GM18907 (cell line): ENCODE measurements around the gene SCYL2.
"Not testable (repeated sequence)": the region's sequence is repeated elsewhere in the genome, so short reads cannot be mapped to it uniquely, and the experiment has no call there.

Experiments used
- ATAC-seq: cut with Tn5 transposase; IDR thresholded peaks from one replicate; pipeline ENCODE4 v1.9.1; 2021; ENCODE audit warnings: mild to moderate bottlenecking, moderate library complexity; ENCODE audit not compliant: unreplicated experiment

The SCYL2 gene

DNA sequence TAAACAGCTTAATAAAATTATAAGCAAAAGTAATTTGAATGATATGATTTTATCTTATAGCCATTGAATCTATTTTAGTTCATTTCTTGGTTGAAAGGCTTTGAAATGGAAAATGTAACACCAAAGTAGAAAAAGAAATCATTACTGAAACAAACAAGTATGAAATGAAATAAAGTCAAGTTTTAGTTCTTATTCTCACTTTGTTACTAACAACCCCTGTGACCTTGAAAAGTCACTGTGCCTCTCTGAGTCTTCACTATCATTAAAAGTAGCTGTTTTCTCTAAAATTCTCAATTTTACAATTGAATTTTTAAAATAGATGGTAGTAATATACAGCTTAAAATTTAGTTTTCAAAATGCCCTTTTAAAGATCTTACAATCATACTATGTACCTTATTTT lies 57.5 kb downstream of the SCYL2 start:
- ATAC-seq: no peak

DNA sequence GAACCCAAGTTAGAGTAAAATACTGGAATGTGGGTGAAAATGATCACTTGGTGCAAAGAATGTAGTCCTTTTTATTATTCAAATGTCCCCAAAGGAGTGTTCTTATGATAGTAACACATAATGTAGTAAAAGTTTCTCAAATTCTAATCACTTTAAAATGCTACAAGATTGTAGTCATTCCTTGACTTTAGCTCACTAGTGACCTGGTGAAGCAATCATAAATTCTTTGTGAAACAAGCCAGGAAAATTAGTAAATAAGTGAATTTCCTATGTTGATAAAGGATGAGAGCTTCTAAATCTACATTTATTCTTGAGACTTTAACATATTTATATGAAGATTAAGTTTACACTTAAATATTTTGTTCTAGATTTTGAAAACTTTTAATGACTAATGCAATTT lies 59.2 kb downstream of the SCYL2 start:
- no peak for ATAC-seq

DNA sequence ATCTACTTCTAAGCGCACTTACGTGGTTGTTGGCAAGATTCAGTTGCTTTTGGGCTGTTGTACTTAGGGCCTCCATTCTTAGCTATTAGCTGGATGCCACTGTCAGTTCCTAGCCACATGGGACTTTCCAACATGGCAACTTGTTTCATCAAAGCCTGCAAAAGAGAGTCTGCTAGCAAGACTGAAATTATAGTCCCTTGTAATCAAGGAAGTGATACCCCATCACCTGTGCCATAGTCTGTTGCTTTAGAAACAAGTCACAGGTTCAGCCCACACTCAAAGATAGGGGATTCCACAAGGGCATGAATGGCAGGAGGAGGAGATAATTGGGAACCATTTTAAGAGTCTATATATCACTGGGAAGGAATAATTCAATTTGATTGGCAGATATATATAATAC lies 62.8 kb downstream of the SCYL2 start:
- ATAC-seq: peak; percentile 94

DNA sequence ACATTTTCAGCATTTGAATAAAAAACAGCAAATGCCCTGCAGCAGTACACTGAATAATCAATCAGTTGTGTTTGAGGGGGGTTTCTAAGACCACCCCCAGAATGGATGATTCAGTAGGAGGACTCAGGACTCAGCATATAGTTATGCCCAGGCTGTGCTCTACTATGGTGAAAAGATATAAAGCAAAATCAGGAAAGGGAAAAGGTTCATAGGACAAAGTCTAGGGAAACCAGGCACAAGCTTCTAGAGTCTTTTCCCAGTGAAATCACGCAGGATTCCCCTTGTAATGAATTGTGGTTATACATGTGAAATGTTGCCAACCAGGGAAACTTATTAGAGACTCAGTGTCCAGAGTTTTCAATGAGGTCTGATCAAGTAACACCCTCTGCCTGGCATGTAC lies 64.9 kb downstream of the SCYL2 start:
- ATAC-seq: no peak

DNA sequence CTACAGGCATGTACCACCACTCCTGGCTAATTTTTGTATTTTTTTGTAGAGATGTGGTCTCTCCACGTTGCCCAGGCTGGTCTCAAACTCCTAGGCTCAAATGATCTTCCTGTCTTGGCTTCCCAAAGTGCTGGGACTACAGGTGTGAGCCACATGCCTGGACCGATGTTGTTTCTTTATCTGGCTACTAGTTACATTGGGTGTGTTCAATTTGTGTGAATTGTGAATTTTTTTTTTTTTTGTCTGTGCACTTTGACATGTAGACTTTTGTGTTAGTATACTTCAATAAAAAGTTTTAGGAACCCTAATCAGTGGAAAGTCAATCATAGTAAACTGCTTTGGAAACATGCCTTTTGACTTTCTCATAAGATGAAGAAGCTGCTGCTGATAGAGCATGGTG lies 65.9 kb downstream of the SCYL2 start:
- no peak for ATAC-seq

DNA sequence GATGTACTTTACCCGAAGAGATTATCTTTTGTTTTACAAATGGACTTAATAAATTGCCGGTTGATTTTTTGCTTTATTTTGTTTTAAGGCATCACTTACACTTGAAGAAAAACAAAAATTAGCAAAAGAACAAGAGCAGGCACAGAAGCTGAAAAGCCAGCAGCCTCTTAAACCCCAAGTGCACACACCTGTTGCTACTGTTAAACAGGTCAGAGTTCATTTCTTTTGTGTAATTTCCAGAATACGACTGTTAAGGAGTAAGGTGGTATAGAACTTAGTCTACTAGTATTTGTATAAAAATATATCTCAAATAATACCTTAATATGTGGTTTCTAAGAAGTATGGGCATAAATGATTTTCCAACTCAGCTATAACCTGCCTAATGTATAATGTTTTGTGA lies 70.3 kb downstream of the SCYL2 start:
- ATAC-seq: no peak

DNA sequence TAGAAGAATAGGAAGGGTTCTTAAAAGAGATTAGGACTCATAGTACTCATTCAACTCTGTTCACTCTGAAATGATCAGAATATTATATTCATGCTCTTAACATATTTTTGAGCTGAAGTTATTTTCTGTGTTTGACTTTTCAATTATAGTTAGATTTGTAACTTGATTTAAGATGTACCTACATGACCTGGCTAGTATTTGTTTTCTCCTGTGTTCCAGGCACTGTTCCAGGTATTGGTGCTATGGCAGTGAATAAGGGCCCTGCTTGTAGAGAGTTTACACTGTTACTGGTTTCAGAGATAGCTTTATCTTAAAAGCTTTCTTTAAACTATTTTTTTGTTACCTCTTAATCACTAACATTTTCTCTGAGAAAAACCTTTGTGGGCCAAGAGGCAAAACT lies 70.8 kb downstream of the SCYL2 start:
- ATAC-seq: no peak

DNA sequence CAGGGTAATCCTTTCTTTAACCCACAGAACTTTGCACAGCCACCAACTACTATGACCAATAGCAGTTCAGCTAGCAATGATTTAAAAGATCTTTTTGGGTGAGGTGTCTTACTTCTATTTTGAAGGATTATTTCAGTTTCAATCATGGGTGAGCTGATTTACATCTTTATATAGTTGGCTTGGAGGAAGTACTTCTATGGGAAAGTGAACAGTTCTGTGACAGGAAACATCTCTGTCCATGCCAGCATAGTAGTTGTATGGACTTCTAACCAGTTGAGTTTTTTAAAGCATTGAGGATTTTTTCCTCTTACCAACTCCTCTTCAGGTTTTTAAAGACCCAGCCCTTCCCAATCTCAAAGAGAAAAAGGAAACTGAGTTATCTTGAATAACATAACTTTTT lies 72.1 kb downstream of the SCYL2 start:
- ATAC-seq: no peak

DNA sequence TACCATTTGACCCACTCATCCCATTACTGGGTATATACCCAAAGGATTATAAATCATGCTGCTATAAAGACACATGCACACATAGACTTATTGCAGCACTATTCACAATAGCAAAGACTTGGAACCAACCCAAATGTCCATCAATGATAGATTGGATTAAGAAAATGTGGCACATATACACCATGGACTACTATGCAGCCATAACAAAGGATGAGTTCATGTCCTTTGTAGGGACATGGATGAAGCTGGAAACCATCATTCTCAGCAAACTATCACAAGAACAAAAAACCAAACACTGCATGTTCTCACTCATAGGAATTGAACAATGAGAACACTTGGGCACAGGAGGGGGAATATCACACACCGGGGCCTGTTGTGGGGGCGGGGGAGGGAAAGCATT lies 75.9 kb downstream of the SCYL2 start:
- not testable (repeated sequence) for ATAC-seq

DNA sequence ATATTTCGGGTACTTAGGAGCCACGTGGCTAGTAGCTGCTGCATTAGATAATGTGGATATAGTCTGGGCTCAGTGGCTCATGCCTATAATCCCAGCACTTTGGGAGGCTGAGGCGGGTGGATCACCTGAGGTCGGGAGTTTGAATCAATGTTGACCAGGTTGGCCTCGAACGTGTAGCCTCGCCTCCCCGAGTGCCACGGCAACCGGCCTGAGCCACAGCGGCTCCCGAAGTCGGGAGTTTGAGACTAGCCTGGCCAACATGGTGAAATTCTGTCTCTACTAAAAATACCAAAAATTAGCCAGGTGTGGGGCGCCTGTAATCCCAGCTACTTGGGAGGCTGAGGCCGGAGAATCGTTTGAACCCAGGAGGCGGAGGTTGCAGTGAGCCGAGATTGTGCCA lies 77.4 kb downstream of the SCYL2 start:
- not testable (repeated sequence) for ATAC-seq

DNA sequence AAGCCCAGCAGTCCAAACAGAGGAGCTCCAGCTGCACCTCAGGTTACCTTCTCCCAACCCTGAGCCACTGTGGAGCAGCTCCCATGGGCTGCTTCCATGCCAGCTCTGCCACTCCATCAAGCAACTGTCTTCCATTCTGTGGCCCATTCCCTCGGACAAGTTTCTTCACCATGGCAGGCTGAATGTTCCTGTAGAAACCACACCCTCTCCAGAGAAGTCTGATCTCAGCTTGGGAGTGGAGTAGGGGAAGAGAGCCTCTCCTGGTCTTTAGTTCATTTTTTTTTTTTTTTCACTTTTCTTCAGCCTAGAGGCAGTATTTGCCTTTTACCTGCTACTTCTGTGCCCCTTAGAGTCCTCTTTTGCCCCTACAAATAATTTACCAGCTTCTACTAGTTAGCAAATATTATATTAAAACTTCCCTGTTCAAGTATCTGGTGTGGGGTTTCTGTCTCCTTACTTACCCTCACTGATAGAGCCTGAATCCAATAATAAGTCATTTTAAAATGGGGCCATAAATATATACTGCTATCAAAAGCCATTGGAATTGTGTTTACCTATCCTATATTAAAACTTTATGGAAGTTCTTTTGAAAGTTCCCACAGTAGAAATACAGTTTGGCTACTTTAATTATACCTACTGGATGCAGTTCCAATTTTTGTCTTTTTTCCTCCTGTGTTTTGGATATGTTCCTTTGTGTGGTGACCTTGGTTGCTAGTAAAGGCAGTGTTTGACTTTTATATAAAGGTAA lies 78.2 kb downstream of the SCYL2 start:
- no peak for ATAC-seq

DNA sequence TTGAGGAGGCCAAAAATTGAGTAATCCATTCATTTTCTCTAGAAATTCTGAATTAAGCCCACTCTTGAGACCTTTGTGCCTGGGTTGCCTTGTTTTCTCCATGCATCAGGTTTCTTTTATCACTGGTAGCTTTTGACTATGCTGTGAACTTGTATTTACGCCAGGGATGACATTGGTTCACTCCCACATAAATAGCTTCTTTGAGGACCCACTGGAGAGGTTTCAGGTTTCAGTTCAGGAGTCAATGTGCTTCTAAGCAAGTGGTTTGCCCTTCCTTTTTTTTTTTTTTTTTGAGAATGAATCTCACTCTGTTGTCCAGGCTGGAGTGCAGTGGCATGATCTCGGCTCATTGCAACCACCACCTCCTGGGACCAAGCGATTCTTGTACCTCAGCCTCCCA lies 79.7 kb downstream of the SCYL2 start:
- ATAC-seq: no peak

DNA sequence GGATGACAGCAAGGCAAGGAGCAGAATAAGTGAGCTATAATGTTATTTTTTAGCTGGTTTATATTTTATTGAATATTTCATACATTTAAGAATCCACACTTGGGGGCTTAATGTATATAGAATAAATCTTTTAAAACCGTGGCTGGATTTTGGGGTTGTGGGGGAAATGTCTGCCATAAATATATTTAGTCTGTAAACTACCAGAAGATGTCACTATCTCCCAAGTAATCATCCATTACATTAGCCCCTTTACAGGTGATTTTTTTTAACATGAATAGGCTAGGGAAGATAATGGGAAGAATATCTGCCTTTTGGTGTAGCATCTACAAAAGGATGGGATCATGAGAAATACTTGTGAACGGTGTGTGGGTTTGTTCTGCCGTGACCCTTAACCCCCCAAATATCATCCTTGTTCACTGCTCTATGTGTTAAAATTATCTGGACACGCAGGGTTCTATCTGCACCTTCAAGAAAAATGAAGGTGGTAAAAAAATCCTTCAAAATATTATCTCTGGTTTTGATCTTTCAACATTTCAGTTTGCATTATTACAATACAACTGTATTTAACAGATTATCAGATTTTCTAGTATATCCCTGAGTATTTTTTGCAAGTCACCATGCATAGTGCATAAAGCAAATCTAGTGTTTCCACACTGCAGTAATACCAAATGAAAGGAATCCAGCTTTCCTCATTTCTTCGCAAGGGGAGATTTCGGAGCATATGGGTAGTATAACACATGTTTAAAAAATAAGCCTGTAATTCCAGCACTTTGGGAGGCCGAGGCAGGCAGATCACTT lies 81.9 kb downstream of the SCYL2 start:
- no peak for ATAC-seq

DNA sequence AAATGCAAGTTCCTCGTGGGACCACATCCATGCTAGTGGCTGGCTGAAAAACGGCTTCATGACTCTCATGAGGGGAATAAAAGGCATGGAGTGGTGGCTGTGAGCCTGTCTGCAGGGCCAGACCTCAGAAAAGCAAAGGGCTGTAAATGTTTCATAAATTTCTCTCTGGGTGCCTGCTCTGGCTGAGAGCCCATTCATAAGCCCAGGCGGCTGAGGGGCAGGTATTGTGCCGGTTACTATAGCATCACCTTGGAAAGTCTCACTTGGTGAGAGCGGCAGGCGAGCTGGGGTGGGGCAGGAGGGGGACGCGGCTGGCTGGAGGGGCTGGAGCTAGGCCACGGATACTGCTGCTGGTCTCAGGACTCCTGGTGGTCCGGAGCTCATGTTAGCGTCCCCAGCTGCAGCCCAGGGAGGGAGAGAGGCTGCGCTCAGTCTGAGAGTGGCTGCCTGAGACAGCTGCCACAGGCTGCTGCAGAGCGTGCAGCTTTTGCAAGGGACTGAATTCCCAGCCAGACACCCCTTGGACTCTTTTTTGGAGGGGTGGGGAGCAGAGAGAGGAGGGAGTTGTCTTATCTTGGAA lies 89.8 kb downstream of the SCYL2 start, which contains the start of gene SLC17A8:
TSS of gene SLC17A8 (plus strand) at position 431 of the 580 bp plus-strand sequence. CDS start 318 bp downstream, outside the sequence.
- no peak for ATAC-seq

DNA sequence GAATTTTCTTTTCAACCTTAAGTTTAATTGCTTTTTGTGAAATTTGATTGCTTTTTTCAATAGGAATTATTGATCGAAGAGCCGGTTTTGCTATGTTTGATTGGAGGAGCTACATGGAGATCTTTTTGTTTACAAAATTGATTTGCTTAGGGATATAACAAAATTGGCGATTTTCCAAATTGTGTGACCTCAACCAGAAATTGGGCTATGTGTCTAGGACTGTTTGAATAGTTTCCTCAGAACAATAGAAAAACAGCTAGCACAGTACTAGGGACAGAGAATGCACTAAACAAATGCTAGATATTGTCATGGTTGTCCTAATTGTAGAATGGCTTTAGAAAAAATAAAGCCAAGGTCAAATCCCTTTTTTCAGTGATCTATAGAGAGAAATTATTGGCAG lies 92.3 kb downstream of the SCYL2 start:
- ATAC-seq: no peak

DNA sequence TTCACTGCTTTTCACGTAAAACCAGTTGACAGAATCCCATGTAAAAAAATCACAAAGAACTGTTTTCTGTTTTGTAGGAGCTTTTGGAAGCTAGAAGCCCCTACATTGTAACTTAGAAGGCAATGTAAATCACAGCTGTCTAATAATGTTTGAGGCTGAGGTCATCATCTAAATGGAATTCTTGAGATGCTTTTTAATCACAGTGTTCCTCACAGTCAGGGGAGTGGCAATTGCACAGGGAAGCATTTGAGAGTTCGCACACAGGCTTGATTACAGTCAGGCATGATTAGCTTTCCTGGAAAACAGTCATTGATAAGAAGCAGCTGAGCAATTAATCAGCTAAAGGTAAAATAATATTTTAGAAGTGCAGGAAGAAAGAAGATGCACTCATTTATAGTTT lies 92.8 kb downstream of the SCYL2 start:
- no peak for ATAC-seq

DNA sequence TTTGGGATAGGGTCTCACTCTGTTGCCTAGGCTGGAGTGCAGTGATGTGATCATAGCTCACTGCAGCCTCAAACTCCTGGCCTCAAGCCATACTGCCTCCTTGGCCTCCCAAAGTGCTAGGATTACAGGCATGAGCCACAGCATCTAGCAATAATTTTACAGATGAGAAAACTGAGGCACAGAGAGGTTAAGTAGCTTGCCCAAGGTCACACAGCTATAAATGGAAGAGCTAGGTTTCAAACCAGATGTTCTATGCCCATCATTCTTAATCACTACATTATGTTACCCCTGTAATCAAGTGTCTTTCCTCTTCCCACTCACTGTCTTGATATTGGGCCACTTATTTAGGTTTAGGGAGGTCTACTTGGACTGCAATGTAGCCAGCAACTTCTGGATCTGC lies 93.5 kb downstream of the SCYL2 start:
- no peak for ATAC-seq

DNA sequence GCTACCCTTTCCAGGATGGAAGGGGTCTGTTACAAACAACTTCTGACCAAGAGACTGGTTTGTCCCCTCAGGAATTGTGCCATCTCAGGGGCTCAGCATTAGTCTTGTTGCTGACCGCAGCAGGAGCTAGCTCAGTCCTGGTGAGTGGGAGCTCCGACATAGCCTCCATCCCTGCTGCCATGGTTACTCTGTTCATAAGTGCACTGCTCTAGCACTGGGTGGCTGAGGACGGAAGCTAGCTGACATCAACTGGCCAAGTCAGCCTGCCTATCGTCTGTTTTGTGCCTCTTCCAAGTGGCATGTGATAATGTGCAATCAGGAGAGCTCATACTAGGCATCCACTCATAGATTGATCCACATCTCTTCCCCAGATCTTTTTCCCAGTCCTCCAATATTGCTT lies 97.3 kb downstream of the SCYL2 start:
- ATAC-seq: no peak

DNA sequence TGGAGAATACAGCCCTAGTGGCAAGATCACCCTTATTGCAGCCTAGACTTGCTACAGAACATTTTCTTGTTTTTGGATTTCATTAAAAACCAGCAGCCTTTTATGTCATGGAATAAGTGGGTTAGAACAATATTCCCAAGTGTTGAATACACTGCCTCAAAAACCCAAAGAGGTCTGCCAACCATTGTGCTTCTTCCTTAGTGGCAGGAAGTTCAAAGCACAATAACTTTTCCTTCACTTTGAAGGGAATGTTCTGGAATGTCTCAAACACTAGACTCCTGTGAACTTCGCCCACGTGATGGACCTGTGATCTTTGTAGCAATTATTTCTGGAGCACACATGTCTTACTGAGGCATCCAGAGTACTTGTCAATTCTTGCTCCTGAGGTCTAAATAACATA lies 98.4 kb downstream of the SCYL2 start:
- no peak for ATAC-seq

DNA sequence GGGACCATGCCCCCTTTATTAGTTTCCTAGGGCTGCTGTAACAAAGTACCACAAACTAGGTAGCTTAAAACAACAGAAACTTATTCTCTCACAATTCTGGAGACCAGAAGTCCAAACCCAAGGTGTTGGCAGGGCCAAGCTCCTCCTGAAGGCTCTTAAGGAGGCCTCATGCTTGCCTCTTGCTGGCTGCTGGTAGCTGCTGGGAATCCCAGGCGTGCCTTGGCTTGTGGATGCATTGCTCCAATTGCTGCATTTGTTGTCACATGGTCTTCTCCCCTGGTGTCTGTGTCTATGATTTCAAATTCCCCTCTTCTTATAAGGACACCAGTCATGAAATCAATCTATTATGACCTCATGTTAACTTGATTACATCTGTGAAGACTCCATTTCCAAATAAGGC lies 101.1 kb downstream of the SCYL2 start:
- no peak for ATAC-seq

DNA sequence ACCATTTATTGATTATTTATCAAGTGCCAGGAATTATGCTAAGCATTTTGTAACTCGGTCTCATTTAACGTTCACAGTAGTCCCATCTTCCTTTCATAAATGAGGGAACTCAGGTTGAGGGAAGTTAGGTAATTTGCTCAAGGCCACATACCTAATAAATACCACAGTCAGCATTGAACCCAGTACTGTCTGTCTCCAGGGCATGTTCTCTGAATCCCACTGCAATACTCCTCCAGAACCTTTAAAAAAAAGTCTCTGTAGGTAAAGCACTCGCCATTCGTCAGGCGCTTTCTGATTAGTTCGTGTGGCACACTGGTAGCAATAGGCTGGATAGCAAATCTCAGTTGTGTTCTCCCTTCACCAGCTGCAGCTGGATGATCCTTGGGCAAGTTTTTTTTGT lies 104.2 kb downstream of the SCYL2 start:
- no peak for ATAC-seq
